ENCODE results near the gene SKA1.
A peak's percentile ranks its signal among the peaks of the same experiment; 100 is the strongest.

The SKA1 gene

DNA sequence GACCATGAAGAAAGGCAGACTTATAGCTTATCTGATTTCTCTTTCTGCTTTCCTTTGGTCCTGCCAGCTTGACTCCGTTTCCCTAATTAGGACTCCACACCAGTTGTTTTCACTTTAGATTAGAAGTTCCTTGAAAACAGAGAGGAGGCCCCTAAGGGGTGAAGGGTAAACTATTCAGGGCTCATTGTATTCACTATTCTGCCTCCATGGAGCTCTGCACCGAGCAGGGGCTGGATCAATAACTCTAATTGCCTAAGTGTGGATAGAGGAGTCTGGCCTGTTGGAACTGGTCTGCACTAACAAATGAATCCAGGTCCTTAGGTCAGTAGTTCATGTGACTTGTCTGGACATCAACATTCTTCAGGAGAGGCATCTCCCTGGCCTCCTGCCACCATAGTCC, 36.1 kb upstream of the SKA1 start:
- TF ChIP-seq, protein P1, sequence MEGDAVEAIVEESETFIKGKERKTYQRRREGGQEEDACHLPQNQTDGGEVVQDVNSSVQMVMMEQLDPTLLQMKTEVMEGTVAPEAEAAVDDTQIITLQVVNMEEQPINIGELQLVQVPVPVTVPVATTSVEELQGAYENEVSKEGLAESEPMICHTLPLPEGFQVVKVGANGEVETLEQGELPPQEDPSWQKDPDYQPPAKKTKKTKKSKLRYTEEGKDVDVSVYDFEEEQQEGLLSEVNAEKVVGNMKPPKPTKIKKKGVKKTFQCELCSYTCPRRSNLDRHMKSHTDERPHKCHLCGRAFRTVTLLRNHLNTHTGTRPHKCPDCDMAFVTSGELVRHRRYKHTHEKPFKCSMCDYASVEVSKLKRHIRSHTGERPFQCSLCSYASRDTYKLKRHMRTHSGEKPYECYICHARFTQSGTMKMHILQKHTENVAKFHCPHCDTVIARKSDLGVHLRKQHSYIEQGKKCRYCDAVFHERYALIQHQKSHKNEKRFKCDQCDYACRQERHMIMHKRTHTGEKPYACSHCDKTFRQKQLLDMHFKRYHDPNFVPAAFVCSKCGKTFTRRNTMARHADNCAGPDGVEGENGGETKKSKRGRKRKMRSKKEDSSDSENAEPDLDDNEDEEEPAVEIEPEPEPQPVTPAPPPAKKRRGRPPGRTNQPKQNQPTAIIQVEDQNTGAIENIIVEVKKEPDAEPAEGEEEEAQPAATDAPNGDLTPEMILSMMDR (conservative IDR thresholded peaks at IDR 0.05; ENCODE audit: control insufficient read depth, insufficient read depth, low read depth, low read length): no peak
- DNase-seq (ENCODE audit: low read depth): no peak
- no peak overlapping the region for H3K4me3 ChIP-seq (ENCODE audit: control insufficient read depth, low read depth, low read length)

DNA sequence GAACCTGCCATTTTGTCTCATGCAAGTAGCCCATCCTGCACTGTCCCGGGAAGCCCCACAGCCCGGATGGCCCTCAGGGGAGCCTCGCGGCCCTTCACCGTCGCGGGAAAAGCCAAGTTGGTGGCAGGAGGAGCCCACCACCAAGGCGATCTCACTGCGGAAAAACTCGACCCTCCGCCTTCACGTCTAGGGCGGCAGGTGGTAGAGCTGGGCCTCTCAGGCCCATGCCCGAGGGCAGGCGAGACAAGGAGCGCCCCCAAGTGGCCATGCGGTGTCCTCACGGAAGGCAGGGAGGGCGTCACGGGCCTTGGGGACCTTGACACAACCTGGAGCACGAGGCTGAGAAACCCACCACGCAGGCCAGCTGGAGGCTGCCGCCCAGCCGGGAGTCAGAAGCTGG, 34.8 kb upstream of the SKA1 start:
- TF ChIP-seq, protein P1 (conservative IDR thresholded peaks at IDR 0.05; ENCODE audit: control insufficient read depth, insufficient read depth, low read depth, low read length): no peak
- no peak overlapping the region for H3K4me3 ChIP-seq (ENCODE audit: control insufficient read depth, low read depth, low read length)
- DNase-seq (ENCODE audit: low read depth): no peak

DNA sequence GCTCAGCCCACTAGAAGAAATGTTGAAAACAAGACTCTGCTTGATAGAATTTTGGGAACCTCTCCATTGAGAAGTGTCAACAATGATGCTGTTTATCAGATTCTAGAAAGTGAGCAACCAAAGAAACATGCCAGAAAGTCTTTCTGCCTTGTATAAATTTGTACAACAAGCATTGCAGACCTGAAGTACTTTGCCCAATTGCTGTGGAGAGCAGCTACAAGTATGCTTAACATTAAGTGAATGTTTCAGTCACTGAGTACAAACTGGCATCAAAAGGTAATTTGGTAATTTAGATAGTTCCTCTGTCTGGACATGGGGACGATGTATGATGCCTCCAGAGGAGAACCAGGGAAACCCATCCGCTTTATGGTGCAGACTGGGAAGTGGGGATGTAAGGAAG, 33.4 kb upstream of the SKA1 start:
- no peak overlapping the region for H3K4me3 ChIP-seq (ENCODE audit: control insufficient read depth, low read depth, low read length)
- TF ChIP-seq, protein P1 (conservative IDR thresholded peaks at IDR 0.05; ENCODE audit: control insufficient read depth, insufficient read depth, low read depth, low read length): no peak
- DNase-seq (ENCODE audit: low read depth): no peak

DNA sequence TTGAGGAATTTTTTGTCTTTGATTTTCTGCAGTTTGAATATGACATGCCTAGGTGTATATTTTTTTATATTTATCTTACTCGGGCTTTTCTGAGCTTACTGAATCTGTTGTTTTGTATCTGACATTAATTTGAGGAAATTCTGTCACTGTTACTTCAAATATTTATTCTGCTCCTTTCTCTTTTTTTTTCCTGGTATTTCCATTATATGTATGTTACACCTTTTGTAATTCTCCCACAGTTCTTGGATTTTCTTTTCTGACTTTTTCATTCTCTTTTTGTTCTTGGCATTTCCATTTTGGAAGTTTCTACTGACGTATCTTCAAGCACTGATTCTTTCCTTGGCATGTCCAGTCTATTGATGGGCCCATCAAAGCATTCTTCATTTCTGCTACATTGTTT, 24.1 kb upstream of the SKA1 start:
- no peak overlapping the region for H3K4me3 ChIP-seq (ENCODE audit: control insufficient read depth, low read depth, low read length)
- TF ChIP-seq, protein P1 (conservative IDR thresholded peaks at IDR 0.05; ENCODE audit: control insufficient read depth, insufficient read depth, low read depth, low read length): no peak
- no peak for DNase-seq (ENCODE audit: low read depth)

DNA sequence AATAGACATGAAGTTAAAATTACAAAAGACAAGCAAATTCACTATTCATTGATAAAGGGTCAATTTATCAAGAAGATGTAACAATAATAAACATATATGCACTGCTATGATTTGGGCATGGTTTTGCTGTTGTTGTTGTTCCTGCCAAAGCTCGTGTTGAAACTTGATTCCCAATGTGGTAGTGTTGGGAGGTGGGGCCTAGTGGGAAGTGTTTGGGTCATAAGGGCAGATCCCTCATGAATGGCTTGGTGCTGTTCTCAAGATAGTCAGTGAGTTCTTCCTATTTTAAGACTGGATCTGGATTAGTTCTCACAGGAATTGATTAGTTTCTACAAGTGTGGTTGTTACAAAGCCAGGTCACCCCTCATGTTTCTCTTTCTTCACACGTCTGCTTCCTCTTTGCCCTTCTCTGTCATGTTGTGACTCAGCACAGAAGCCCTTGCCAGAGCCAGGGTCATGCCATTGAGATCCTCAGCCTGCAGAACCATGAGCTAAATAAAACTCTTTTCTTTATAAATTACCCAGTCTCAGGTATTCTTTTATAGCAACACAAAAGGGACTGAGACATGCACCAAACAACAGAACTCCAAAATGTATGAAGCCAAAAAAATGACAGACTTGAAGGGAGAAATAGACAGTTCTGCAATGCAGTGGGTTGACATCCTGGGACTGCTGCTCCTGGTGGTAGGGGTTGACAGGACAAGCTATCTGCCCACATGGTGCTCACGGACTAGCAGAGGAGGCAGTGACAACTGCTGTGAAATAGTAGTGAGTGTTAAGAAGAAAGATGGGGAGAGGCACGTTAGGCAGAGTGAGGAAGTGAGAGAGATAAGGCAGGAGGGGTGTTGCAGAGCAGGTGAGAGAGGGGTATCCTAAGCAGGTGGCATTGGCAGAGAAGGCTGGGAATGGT, 18.6 kb upstream of the SKA1 start:
- H3K4me3 ChIP-seq (ENCODE audit: control insufficient read depth, low read depth, low read length): no peak overlapping the region
- peak; percentile 41 for DNase-seq (ENCODE audit: low read depth)
- TF ChIP-seq, protein P1 (conservative IDR thresholded peaks at IDR 0.05; ENCODE audit: control insufficient read depth, insufficient read depth, low read depth, low read length): peak; percentile 12

DNA sequence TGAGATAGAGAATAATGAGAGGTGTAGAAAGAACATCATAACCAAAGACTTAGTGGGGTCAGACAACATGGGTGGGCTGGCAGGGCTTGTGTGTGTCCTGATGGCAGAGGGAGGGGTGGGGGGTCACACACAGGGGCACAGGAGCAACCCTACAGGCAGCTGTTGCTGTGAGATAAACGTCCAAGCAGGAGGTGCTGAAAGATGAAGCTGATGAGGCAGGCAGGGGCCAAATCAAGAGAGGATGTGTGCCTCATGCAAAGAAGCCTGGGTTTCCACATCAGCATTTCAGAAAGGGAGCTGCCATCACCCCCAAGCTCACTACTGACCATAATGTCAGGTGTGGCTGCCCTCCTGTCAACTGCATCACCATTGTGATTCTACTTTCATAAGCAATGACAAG, 16.0 kb upstream of the SKA1 start:
- DNase-seq (ENCODE audit: low read depth): no peak
- TF ChIP-seq, protein P1 (conservative IDR thresholded peaks at IDR 0.05; ENCODE audit: control insufficient read depth, insufficient read depth, low read depth, low read length): no peak
- no peak overlapping the region for H3K4me3 ChIP-seq (ENCODE audit: control insufficient read depth, low read depth, low read length)

Measured in fibroblast of mammary gland (primary cell).